ELR (cell line): ENCODE measurements around the gene CPSF4.
"Not testable (repeated sequence)": the region's sequence is repeated elsewhere in the genome, so short reads cannot be mapped to it uniquely, and the experiment has no call there.

ENCODE experiments used
- DNase-seq: peaks from one replicate; pipeline ENCODE4 v3.0.0-alpha.2; 2015; ENCODE audit warnings: low read depth

Gene CPSF4

GRCh38 chr7:99490878-99491277 is 52.1 kb downstream of the CPSF4 start:
- no peak for DNase-seq

- DNase-seq = no peak
Observed at GRCh38 chr7:99493823-99494222, 55.1 kb downstream of the CPSF4 start.

GRCh38 chr7:99497766-99498545 is 59.2 kb downstream of the CPSF4 start:
- no peak for DNase-seq

GRCh38 chr7:99498546-99498944 is 59.8 kb downstream of the CPSF4 start:
- DNase-seq = no peak

GRCh38 chr7:99499371-99499720 is 60.6 kb downstream of the CPSF4 start:
- peak; percentile 33 for DNase-seq

GRCh38 chr7:99499721-99500636 is 61.2 kb downstream of the CPSF4 start, which contains the start of gene ZNF394:
ZNF394 (minus strand) TSS chr7:99500281; CDS start chr7:99500093, 188 bp downstream.
- DNase-seq = peak; percentile 94

GRCh38 chr7:99500637-99501009 is 61.9 kb downstream of the CPSF4 start:
- no peak for DNase-seq

GRCh38 chr7:99501236-99501635 is 62.5 kb downstream of the CPSF4 start:
- DNase-seq = not testable (repeated sequence)

GRCh38 chr7:99504281-99504602 is 65.5 kb downstream of the CPSF4 start:
- DNase-seq = peak; percentile 97

GRCh38 chr7:99504603-99505323 is 66.0 kb downstream of the CPSF4 start, which contains the start of gene ZKSCAN5:
ZKSCAN5 (plus strand) TSS chr7:99504662; CDS start chr7:99506045, 1,383 bp downstream.
- DNase-seq = peak; percentile 96

GRCh38 chr7:99505324-99505662 is 66.5 kb downstream of the CPSF4 start:
- no peak for DNase-seq
